8988T (cell line): Measurements from ENCODE around the gene ATF7IP2.
"Not testable (repeated sequence)": the region's sequence is repeated elsewhere in the genome, so short reads cannot be mapped to it uniquely, and the experiment has no call there.

Experiments used
- DNase-seq: peaks from one replicate; pipeline ENCODE4 v3.0.0; 2011

ATF7IP2 gene

DNA sequence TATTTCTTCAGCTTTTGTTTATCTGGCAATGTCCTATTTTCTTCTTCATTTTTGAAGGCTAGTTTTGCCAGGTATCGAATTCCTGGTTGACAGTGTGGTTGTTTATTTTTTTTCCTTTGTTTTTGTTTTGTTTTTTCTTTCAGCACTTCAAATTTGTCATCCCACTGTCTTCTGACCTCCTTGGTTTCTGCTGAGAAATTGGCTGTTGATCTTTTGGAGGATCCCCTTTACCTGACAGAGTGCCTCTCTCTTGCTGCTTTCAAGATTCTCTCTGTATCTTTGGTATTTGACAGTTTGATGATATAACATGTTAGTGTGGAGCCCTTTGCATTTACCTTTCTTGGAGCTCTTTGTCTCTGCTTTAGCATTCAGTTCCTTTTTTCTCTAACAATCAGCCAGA is 9.6 kb upstream of the ATF7IP2 start:
- no peak for DNase-seq

DNA sequence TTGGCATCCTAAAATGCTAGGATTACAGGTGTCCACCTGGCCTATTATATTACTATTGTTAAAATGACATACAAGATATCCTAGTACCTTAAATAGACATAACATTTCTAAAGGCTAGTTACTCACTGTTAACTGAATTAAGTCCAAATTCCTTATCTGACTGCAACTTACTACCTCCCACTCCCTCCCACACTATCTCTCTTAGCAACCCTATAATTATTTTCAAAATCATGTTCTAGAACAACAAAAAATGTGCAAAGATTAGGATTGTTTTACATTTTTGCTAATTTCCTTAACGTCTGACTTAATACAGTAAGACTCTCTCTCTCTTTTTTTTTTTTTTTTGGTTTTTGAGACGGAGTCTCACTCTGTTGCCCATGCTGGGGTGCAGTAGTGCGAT is 2.2 kb upstream of the ATF7IP2 start:
- no peak for DNase-seq

DNA sequence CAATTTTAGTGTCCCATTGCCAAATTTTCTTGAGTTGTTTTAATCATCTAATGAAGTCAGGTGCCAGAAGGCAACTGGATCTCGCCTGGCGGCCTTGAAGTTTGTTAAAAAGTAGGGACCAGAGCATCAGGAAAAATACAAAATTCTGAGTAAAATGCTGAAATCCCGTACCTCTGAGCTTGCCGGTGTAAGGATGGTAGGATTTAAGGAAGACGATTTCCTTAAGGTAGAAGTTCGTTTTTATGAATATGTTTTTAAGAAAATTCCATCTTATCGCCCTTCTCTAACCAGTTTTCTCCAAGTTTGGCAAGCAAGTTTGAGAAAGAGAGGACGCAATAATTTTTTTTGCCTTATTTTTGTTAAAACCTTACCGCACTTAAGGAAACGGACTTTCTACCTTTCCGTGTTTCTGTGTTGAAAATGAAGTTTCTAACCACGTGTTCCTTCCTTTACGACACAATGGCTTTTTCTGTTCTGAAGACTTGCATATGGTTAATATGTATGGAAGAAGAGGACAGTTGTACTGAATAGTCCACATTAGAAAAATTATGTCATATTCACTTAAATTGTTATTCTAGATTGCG is 748 bp downstream of the ATF7IP2 start:
- no peak for DNase-seq

DNA sequence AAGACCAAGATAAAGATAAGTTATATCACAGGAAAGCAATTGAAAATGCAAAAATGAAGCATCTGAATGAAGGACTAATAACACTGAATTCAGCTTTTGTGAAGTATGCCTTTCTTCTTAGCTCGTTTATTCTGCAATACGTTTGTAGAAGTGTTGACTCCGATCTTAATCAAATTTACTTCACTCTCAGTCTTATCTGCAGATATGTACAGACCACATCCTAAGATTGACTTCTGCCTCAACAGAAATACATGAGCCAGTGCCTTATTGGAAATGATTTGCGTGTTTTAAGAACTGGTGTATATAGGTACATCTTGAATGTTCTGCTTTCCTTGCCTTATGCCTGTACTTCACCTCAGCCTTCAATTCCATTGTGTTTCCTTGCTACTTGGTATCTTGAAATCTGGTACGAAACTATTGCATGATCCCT is 1.3 kb downstream of the ATF7IP2 start:
- no peak for DNase-seq

DNA sequence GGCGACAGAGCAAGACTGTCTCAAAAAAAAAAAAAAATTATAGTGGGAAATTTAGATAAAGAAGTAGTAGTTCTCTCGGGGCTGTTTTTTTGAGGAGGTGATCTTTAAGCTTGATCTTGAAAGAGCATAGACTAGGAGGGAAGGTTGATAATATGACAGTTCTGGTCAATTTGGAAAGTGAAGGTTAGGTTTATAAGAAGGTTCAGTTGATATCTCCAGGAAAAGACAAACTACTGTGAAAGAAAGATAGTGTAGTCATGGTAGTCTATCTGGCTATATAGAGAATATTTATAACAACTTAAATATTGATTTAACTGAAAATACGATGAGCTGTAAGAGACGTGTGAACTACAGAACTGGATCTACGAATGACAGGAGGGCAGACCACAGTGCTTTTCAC is 3.1 kb downstream of the ATF7IP2 start:
- DNase-seq = no peak

DNA sequence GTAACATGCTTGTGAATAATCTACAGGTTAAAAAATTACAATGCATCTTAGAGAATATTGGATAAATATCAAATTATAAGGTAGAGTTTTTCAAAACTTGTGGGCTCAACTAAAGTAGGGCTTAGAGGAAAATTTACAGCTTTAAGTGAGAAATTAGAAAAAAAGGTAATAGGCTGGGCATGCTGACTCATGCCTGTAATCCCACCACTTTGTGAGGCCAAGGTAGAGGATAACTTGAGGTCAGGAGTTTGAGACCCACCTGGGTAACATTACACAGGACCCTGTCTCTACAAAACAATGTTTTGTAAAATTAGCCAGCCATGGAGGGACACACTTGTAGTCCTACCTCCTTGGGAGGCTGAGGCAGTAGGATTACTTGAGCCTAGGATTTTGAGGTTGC is 4.5 kb downstream of the ATF7IP2 start:
- DNase-seq = no peak

DNA sequence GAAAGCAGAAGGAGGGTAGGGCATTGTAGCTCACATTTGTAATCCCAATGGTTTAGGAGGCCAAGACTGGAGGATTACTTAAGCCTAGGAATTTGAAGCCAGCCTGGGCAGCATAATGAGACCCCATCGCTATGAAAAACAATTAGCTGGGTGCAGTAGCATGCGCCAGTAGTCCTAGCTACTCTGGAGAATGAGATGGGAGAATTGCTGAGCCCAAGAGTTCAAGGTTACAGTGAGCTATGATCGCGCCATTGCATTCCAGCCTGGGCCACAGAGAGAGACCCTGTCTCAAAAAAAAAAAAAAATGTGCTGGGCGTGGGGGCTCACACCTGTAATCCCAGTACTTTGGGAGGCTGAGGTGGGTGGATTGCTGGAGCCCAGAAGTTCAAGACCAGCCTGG is 5.0 kb downstream of the ATF7IP2 start:
- no peak for DNase-seq

DNA sequence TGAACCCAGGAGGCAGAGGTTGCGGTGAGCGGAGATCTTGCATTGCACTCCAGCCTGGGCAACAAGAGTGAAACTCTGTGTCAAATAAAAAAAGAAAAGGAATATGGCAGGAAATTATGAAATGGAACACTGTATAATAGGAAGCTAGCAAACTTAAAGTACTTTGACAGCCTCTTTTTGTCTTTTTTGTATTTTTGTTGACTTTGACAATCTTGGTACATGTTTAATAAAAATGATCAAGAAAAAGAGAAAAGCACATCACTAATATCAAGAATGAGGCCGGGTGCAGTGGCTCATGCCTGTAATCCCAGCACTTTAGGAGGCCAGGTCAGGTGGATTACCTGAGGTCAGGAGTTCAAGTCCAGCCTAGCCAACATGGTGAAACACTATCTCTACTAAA is 5.5 kb downstream of the ATF7IP2 start:
- no peak for DNase-seq

DNA sequence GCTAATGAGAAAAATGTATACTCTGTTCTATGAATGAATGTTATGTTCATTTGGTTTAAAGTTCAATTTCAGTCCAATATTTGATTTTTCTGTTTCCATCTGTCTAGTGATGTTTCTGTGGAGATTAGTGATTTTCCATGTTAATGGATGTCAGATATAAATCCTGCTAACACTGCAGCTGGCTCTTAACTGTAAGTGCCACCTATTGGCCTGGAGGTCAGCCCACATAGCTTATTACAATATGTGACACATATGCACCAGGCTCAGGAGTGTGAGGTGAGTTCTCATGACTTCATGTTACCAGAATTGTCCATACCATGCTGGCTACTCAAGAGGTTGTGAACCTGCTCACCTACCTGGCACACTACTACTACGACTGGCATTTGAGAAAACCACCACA is 17.1 kb downstream of the ATF7IP2 start:
- DNase-seq = no peak

DNA sequence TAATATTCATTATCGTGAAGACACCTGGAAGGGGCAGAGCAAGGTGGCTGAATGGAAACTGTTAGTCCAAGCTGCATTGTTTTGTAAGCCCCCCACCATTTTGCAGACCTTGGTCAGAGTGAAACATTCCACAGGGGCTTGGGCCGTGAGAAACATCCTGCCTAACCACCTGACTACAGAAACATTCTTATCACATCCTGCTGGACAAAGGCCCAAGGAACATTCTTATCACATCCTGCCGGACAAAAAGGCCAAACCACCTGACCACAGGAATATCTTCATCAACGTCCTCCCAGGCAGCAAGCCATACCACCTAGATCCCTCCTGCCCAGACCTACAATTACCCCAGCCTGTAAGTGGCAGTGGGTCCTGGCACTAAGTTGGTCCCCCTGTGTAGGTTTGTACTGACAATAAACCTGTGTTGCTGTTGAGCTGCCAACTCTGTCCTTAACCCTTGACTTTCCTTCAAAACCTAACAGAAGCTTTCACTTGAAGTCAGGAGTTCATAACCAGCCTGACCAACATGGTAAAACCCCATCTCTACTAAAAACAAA is 19.6 kb downstream of the ATF7IP2 start:
- DNase-seq = no peak

DNA sequence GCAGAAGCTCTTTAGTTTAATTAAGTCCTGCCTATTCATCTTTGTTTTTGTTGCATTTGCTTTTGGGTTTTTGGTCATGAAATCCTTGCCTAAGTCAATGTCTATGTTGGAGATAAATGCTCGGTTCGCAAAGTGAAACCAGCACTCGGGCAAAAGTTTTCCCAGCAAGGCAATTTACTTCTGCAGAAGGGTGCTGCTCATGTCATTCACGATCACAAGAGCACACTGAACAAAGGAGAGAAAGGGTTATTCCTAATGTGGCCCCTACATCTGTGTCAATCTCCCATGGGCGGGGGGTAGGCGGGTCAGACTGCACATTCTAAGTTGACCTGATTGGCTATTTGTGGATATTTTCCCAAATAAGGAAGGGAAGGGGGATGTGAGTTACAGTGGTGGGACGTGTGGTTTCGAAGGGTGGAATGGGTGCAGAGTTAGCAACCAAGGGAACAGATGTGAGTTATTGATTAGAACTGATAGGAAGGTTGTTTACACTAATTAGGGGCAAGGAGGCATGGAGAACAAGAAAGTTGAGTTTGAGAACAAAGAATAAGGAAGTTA is 23.0 kb downstream of the ATF7IP2 start:
- DNase-seq = no peak

DNA sequence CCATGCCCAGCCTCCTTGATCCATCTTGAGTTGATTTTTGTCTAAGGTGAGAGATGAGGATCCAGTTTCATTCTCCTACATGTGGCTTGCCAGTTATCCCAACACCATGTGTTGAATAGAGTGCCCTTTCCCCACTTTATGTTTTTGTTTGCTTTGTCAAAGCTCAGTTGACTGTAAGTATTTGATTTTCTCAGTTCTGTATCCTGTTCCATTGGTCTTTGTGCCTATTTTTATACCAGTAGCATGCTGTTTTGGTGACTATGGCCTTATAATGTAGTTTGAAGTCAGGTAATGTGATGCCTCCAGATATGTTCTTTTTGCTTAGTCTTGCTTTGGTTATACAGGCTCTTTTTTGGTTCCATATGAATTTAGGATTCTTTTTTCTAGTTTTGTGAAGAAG is 23.9 kb downstream of the ATF7IP2 start:
- DNase-seq = not testable (repeated sequence)

DNA sequence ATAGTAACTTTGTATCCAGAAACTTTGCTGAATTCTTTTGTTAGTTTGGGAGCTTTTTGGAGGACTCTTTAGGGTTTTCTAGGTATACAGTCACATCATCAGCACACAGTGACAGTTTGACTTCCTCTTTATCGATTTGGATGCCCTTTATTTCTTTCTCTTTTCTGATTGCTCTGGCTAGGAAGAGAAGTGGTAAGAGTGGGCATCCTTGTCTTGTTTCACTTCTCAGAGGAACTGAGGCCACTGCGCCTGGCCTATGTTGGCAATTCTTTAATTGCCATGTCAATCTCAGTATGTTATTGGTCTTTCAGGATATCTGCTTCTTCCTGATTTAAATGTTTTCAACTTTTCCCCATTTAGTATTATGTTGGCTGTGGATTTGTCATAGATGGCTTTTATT is 24.6 kb downstream of the ATF7IP2 start:
- DNase-seq = no peak

DNA sequence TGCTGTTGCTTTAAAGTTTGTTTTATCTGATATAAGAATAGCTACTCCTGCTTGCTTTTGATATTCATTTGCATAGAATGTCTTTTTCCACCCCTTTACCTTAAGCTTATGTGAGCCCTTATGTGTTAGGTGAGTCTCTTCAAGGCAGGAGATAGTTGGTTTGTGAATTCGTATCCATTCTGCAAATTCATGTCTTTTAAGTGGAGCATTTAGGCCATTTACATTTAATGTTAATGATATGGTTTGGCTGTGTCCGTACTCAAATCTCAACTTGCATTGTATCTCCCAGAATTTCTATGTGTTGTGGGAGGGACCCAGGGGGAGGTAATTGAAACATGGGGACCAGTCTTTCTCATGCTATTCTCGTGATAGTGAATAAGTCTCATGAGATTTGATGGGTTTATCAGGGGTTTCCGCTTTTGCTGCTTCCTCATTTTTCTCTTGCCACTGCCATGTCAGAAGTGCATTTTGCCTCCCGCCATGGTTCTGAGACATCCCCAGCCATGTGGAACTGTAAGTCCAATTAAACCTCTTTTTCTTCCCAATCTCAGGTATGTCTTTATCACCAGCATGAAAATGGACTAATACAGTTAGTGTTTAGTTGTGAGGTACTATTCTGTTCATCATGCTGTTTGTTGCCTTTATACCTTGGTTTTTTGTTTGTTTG is 27.2 kb downstream of the ATF7IP2 start:
- DNase-seq = no peak

DNA sequence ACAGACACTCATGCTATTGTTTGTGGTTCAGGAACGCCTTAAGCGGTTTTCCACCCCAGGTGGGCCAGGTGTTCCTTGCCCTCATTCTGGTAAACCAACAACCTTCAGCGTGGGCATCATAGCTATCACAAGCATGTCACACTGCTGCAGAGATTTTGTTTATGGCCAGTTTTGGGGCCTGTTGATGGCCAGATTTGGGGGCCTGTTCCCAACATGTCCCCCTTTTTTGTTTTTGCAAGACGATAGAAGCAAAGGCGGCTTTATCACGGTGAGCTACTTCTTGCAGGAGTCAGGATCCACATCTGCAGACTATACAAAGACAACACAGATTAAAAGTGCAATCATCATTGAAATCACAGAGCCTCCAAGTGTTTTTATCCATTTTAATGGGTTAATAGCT is 32.3 kb downstream of the ATF7IP2 start:
- not testable (repeated sequence) for DNase-seq

DNA sequence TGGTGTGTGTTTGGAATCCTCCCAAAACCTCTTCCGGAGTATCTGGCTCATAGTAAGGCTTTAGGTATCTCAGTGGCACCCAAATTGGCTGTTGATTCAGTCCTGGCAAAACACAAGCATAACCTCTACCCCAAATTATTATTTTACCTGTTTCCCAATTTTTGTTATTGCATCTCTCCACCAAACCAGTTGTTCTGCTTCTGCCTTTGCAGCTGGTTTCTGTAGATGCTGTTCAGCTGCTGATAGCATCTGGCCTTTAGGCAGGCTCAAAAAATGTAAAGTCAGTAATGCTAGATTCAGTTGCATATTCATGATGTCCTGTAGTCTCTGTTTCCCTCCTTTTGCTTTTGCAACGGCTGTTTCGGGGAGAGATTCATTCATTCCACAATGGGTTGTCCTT is 33.8 kb downstream of the ATF7IP2 start:
- no peak for DNase-seq

DNA sequence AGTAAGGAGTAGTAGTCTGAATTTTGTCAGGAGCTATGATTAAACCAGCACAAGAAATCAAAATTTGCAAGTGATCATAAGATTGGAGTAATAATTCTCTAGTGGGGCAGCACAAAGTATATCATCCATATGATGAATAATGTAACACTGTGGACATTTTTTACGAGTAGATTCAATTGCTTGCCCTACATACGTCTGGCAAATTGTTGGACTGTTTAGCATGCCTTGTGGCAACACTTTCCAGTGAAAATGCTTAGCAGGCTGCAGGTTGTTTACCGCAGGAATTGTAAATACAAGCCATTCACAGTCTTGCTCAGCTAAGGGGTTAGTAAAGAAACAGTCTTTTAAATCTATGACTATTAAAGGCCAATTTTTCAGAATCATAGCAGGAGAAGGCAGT is 35.7 kb downstream of the ATF7IP2 start:
- no peak for DNase-seq

DNA sequence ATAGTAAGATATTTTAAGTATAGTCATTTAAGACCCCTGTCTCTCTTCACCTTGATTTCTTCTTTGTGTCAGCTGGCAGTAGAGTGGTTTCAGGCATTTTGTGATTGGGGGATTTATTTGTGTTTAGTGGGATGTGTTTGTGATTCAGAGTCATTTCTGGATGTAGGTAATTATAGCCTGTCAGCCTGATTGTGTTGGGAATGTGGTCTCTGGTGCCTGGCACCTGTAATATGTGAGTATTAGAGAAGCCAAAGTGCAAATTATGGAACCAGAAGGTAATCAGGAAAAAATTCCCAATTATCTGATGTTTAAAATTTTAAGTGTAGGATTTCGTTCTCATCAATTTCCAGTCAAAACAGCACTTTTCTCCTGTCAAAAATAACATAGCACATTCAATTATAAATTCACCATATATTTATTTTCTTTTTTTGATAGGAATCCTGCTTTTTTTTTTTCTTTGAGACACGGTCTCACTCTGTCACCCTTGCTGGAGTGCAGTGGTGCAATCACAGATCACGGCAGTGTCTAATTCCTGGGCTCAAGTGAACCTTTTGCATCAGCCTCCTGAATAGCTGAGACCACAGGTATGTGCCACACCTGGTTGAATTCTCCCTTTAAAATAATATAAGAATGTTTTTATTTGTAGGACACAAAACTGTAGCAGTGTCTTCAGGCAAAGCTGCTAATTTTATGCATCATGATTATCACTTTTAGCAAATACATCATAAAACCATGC is 42.7 kb downstream of the ATF7IP2 start:
- DNase-seq = no peak

DNA sequence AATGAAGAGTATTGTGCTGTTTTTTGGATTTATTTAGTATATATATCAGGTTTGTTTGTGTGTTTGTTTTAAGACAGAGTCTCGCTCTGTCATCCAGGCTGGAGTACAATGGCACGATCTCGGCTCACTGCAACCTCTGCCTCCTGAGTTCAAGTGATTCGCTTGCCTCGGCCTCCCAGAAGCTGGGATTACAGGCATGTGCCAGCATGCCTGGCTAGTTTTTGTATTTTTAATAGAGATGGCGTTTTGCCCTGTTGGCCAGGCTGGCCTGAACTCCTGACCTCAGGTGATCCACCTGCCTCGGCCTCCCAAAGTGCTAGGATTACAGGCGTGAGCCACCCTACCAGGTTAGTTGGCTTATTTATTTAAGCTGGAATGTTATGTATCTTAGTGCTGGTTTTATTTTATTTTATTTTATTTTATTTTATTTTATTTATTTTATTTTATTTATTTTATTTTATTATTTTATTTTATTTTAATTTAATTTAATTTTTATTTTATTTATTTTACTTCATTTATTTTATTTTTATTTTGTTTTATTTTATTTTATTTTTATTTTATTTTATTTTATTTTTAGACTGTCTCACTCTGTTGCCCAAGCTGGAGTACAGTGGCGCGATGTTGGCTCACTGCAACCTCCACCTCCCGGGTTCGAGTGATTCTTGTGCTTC is 43.6 kb downstream of the ATF7IP2 start:
- not testable (repeated sequence) for DNase-seq

DNA sequence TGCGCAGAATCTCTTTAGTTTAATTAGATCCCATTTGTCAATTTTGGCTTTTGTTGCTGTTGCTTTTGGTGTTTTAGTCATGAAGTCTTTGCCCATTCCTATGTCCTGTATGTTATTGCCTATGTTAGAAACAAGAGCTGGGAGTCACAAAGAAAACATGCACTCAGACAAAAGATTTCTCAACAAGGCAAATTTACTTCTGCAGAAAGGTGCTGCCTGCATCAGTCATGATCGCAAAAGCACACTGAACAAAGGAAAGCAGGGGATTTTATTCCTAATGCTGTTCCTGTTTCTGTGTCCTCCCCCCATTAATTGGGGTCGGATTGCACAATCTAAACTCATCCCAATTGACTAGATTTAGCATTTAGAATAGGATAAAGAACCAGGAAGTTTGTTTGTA is 55.9 kb downstream of the ATF7IP2 start:
- DNase-seq = no peak

DNA sequence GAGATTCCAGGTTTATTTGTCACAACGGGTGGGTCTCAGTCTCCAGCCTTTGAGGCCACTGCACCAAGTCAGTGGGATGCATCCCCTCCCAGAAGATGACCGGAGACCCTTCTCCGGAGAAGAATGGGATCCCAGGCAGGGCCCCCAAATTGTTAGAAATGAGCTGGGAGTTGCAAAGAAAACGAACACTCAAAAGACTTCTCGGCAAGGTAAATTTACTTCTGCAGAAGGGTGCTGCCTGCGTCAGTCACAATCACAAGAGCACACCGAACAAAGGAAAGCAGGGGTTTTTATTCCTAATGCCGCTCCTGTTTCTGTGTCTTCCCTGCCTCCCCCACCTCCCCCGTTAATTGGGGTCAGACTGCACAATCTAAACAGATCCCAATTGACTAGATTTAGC is 61.4 kb downstream of the ATF7IP2 start:
- no peak for DNase-seq

DNA sequence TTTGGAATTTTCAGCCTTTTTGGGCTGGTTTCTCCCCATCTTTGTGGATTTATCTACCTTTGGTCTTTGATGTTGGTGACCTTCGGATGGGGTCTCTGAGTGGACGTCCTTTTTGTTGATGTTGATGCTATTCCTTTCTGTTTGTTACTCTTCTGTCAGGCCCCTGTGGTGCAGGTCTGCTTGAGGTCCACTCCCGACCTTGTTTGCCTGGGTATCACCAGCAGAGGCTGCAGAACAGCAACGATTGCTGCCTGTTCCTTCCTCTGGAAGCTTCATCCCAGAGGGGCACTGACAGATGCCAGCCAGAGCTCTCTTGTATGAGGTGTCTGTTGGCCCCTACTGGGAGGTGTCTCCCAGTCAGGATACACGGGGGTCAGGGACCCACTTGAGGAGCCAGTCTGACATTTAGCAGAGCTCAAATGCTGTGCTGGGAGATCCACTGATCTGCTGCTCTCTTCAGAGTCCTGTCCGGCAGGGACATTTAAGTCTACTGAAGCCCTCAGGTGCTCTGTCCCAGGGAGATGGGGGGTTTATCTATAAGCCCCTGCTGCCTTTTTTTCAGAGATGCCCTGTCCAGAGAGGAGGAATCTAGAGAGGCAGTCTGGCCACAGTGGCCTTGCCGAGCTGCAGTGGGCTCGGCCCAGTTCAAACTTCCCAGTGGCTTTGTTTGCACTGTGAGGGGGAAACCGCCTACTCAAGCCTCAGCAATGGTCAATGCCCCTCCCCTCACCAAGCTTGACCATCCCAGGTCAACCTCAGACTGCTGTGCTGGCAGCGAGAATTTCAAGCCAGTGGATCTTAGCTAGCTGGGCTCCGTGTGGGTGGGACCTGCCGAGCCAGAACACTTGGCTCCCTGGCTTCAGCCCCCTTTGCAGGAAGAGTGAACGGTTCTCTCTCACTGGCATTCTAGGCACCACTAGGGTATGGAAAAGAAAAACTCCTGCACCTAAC is 66.6 kb downstream of the ATF7IP2 start:
- not testable (repeated sequence) for DNase-seq
